Adrenal gland (tissue), 12 donors: ENCODE data around the gene NME9. TPM values are rescaled to one million over a fixed set of nuclear protein-coding genes. Genes with fewer than 3 reads are reported as not detected.
A peak's percentile ranks its signal among the peaks of the same experiment; 100 is the strongest.

Source experiments
- DNase-seq, 7 donors: peaks; one replicate each; pipeline ENCODE4 v3.0.0-alpha.2; 2019 to 2020
- H3K27ac ChIP-seq, 5 donors: fragments of 200-600 bp; sonication (generic) in 4 of 5; 1 replicate in 3 of 5; 2 replicates in 2 of 5; pipeline versions ENCODE4 v1.5.1 to v1.8.0; 2016 to 2020; ENCODE audit warnings: mild to moderate bottlenecking in 1 of 5
- H3K27me3 ChIP-seq: fragments of 200-600 bp; 2 replicates; pipeline ENCODE4 v1.8.0; 2021
- H3K36me3 ChIP-seq, 2 donors: fragments of 200-600 bp; replicated peaks in 1 of 2; 1 replicate in 1 of 2; 2 replicates in 1 of 2; pipeline versions ENCODE4 v1.5.1 to v1.8.0; 2018 to 2022
- H3K4me1 ChIP-seq, 2 donors: fragments of 200-600 bp; replicated peaks in 1 of 2; 1 replicate in 1 of 2; 2 replicates in 1 of 2; pipeline versions ENCODE4 v1.5.1 to v1.8.0; 2018 to 2021
- H3K4me3 ChIP-seq, 4 donors: fragments of 200-600 bp; sonication (generic) in 3 of 4; one replicate each; pipeline ENCODE4 v1.5.1; 2016 to 2018
- H3K9me3 ChIP-seq, 3 donors: fragments of 200-600 bp; sonication (generic) in 1 of 3; replicated peaks in 1 of 3; 1 replicate in 2 of 3; 2 replicates in 1 of 3; pipeline versions ENCODE4 v1.5.1 to v1.8.0; 2016 to 2021
- POLR2A ChIP-seq, 2 donors: fragments of 450-650 bp; IDR thresholded peaks; one replicate each; pipeline ENCODE4 v1.6.1; 2017; ENCODE audit warnings: antibody characterized with exemption in 2 of 2, mild to moderate bottlenecking in 2 of 2, moderate library complexity in 1 of 2
- WGBS, 4 donors: extraction: QIAGEN DNeasy Blood & Tissue Kit in 2 of 4; methylation state at CpG; one replicate each; pipeline versions ENCODE4 v1.1.5 to v1.1.7; 2013 to 2017; 5-methylcytosine and 5-hydroxymethylcytosine counted together
- intact Hi-C, 2 donors: fragments of 100-400 bp; cut with DNase I; formaldehyde crosslinking; loops; one replicate each; pipeline versions ENCODE4 v1.14.1 to v1.15.0; 2022 to 2023
- polyA plus RNA-seq, 3 donors: library from polyadenylated mRNA; stranded (reverse); fragments of 200-250 nt in 2 of 3; fragments of 350-450 nt in 1 of 3; fragmentation: Illumina TruSeq in 1 of 3; extraction: RNeasy Lipid Tissue Mini Kit (QIAGEN cat#74804) in 1 of 3; gene quantifications; one replicate each; pipeline ENCODE4 v1.2.3, GENCODE V29; 2013 to 2014
- total RNA-seq, 9 donors: library from RNA; depleted of rRNA in 4 of 9; stranded (reverse); fragments of >200 nt in 4 of 9; fragments of 120-200 nt in 1 of 9; fragmentation: NEBNext Ultra II Directional in 1 of 9; extraction: Animal tissue kit (Norgen Biotek cat#: 25700) in 1 of 9; gene quantifications; one replicate each; pipeline versions ENCODE4 v1.1.0 to v1.2.4, GENCODE V29; 2013 to 2023
- TF ChIP-seq, protein P1 (sequence below), 6 experiments: fragments of 450-650 bp in 4 of 6; fragments of 200-600 bp in 2 of 6; sonication (generic) in 1 of 6; IDR thresholded peaks; 1 replicate in 5 of 6; 2 replicates in 1 of 6; pipeline versions ENCODE4 v1.5.1 to v1.8.0; 2016 to 2021; ENCODE audit warnings: antibody characterized with exemption in 6 of 6, mild to moderate bottlenecking in 2 of 6, moderate library complexity in 1 of 6
- donor health status: healthy with polysubstance abuse.
- donor health status: Bipolar disorder and iron deficiency.
- donor health status: DM: yes; HTN: yes; CAD: no.
- donor health status: DM: no; HTN: no; CAD: no.
- donor health status: DM: no; HTN: no; CAD: no.
- donor health status: DM: yes; HTN: yes; CAD: no.

The NME9 gene
- total and polyA plus RNA-seq, 12 donors, result 0.46 to 2.6 (median 0.77) TPM; not detected in 5

DNA sequence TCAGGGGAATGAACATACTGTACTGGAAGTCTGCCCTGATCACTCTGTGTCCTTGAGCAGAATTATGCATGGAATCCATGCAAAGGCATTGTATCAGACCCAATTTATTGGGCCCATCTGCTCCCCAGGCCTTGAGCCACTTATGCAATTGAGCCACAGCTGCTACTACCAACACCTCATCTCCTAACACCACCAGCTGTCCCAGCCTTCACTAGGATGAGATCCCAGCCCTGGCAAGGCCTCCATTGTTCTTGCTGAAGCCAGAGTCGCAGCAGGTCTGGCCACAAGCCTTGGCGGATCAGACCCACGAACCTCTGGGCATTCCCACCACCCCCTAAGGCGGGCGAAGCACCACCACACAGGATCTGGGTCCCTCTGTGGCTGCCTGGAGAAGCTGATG is 9.2 kb upstream of the NME9 start:
- Histone ChIP-seq H3K36me3 (no peaks in the 10 kb centered on the region), H3K4me3 (no peak overlapping the region), H3K9me3 (no peaks in the 10 kb centered on the region), H3K27ac (peak overlapping the region in 2 of 5 donors; percentile 21 to 61), H3K27me3 (no peaks in the 10 kb centered on the region), H3K4me1 (peaks cover 0 to 10% of the 10 kb centered on the region in 2 donors)
- TF ChIP-seq, protein P1, sequence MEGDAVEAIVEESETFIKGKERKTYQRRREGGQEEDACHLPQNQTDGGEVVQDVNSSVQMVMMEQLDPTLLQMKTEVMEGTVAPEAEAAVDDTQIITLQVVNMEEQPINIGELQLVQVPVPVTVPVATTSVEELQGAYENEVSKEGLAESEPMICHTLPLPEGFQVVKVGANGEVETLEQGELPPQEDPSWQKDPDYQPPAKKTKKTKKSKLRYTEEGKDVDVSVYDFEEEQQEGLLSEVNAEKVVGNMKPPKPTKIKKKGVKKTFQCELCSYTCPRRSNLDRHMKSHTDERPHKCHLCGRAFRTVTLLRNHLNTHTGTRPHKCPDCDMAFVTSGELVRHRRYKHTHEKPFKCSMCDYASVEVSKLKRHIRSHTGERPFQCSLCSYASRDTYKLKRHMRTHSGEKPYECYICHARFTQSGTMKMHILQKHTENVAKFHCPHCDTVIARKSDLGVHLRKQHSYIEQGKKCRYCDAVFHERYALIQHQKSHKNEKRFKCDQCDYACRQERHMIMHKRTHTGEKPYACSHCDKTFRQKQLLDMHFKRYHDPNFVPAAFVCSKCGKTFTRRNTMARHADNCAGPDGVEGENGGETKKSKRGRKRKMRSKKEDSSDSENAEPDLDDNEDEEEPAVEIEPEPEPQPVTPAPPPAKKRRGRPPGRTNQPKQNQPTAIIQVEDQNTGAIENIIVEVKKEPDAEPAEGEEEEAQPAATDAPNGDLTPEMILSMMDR (IDR thresholded peaks at IDR 0.05), result no peak
- TF ChIP-seq POLR2A (IDR thresholded peaks at IDR 0.05), result no peak
- WGBS, 4 donors, result 86 to 94% (median 89%) methylated on average over 3 to 5 of the region's 5 CpGs
- intact Hi-C loops, result loop anchor here in 1 of 2 donors (5.0 kb wide), 2 partner anchors 58 to 73 kb away; no protein-coding TSS in a partner anchor
- DNase-seq, result peak in 4 of 7 donors; percentile 58 to 72 (median 64)

DNA sequence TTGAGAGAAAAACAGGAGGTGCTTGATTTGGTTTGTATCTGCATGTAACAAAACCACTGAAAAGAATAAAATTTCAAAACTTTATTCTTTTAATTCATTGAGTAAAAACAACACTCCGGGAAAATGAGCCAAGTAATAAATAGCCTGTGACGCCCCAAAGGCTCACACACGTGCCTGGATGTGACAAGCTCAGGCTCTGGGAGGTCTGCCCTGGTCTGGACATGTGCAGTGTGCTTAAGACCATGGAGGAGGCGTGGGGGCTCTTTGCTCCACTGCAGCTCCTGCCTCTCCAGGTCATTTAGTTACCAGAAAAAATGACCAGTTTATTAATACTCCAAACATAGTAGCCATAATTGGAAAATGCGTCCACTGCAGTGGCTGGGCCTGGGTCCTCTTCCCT is 8.6 kb upstream of the NME9 start:
- no peaks in the 10 kb centered on the region for H3K9me3 ChIP-seq
- no peaks in the 10 kb centered on the region for H3K27me3 ChIP-seq
- H3K4me1 ChIP-seq, result peaks cover 0 to 10% of the 10 kb centered on the region in 2 donors
- no peak overlapping the region for H3K27ac ChIP-seq
- TF ChIP-seq, protein P1 (IDR thresholded peaks at IDR 0.05), result no peak
- TF ChIP-seq POLR2A (IDR thresholded peaks at IDR 0.05), result no peak
- intact Hi-C loops, result loop anchor here in 1 of 2 donors (5.0 kb wide), 2 partner anchors 59 to 74 kb away; no protein-coding TSS in a partner anchor
- no peaks in the 10 kb centered on the region for H3K36me3 ChIP-seq
- DNase-seq, result no peak
- H3K4me3 ChIP-seq, result no peak overlapping the region
- 51 to 73% (median 58%) methylated on average over 5 of the region's 5 CpGs for WGBS, 4 donors

DNA sequence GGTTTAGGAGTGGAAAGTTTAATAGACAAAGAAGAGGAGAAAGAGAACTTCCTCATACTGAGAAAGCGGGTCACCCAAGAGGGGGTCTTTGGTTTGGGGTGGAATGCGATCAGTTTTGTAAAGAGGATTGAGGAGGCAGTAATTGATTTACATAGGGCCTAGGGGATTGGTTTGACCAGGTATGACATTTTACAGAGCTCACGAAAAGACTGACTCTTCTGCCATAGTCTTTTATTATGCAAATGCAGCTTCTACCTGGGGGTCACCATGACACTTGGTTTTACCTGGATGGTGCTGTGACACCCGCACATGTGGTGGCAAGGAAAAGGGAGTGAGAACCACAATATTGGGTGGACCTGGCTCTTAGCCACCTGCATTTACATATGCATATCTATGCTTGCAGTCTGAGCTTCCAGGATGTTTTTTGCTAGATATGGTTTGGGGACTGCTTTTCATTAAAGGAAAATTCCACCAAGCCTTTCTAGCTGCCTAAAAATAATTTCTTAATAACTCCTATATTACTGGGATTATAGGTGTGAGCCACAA is 6.9 kb upstream of the NME9 start:
- intact Hi-C loops, result loop anchor here in 1 of 2 donors (5.0 kb wide), 2 partner anchors 61 to 76 kb away; no protein-coding TSS in a partner anchor
- Histone ChIP-seq H3K4me3 (no peak overlapping the region), H3K27me3 (no peaks in the 10 kb centered on the region), H3K9me3 (no peaks in the 10 kb centered on the region), H3K27ac (no peak overlapping the region), H3K36me3 (no peaks in the 10 kb centered on the region), H3K4me1 (peaks cover 0 to 10% of the 10 kb centered on the region in 2 donors)
- DNase-seq, result peak in 1 of 7 donors; percentile 33
- 89 to 100% (median 91%) methylated on average over 4 of the region's 4 CpGs for WGBS, 4 donors
- TF ChIP-seq, protein P1 (IDR thresholded peaks at IDR 0.05), result no peak
- no peak for TF ChIP-seq POLR2A (IDR thresholded peaks at IDR 0.05)

DNA sequence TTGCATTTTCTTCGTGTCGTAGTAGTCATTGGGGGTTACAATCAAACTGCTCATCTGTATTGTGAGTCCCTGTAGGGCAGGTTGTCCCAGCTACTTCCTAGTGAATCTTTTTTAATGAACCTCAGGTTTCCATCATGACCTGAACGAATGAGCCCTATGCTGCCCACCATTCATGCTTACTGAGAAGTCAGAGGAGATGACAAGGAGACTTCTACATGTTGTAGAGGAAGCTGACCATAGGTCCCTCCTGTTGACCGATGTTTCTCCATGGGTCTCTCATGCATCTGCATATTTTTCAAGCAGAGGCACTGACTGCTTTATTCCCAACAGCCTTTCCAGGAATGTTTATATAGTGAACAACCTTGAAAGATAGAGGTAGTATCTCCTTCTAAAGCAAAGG is 5.0 kb upstream of the NME9 start:
- intact Hi-C loops, result loop anchor here in 1 of 2 donors (5.0 kb wide), 2 partner anchors 63 to 78 kb away; no protein-coding TSS in a partner anchor
- no peak overlapping the region for H3K4me3 ChIP-seq
- 78 to 89% (median 86%) methylated on average over 4 of the region's 4 CpGs for WGBS, 4 donors
- H3K9me3 ChIP-seq, result no peaks in the 10 kb centered on the region
- H3K27me3 ChIP-seq, result no peaks in the 10 kb centered on the region
- TF ChIP-seq, protein P1 (IDR thresholded peaks at IDR 0.05), result no peak
- TF ChIP-seq POLR2A (IDR thresholded peaks at IDR 0.05), result no peak
- H3K4me1 ChIP-seq, result peaks cover 0 to 10% of the 10 kb centered on the region in 2 donors
- H3K27ac ChIP-seq, result no peak overlapping the region
- H3K36me3 ChIP-seq, result no peaks in the 10 kb centered on the region
- DNase-seq, result peak in 1 of 7 donors; percentile 30
